Fibroblast of lung (primary cell): ENCODE data around the gene SLC25A23. TPM values are rescaled to one million over a fixed set of nuclear protein-coding genes. Genes with fewer than 3 reads are reported as not detected.
A peak's percentile ranks its signal among the peaks of the same experiment; 100 is the strongest.

Source experiments
- DNase-seq, 2 donors: peaks; one replicate each; pipeline versions ENCODE4 v3.0.0 to v3.0.0-alpha.2; 2010; ENCODE audit warnings: low read depth in 2 of 2
- H2AFZ ChIP-seq: 2 replicates; pipeline ENCODE4 v1.5.1; 2012; ENCODE audit warnings: low read length, control low read depth, inconsistent platforms
- H3K27ac ChIP-seq: 2 replicates; pipeline ENCODE4 v1.5.1; 2011; ENCODE audit warnings: low read length, control low read depth; ENCODE audit not compliant: insufficient read depth
- H3K27me3 ChIP-seq: 2 replicates; pipeline ENCODE4 v1.5.1; 2011; ENCODE audit warnings: mild to moderate bottlenecking, low read length; ENCODE audit not compliant: control insufficient read depth, insufficient read depth
- H3K36me3 ChIP-seq: 2 replicates; pipeline ENCODE4 v1.5.1; 2011; ENCODE audit warnings: low read length; ENCODE audit not compliant: control insufficient read depth, insufficient read depth
- H3K4me1 ChIP-seq: 2 replicates; pipeline ENCODE4 v1.5.1; 2011; ENCODE audit warnings: low read length; ENCODE audit not compliant: control insufficient read depth, insufficient read depth; ENCODE audit errors: extremely low read depth
- H3K4me2 ChIP-seq: 2 replicates; pipeline ENCODE4 v1.5.1; 2011; ENCODE audit warnings: low read length, control low read depth; ENCODE audit not compliant: insufficient read depth; ENCODE audit errors: extremely low read depth
- H3K4me3 ChIP-seq, 4 experiments: fragments of 200-600 bp in 1 of 4; sonication (generic) in 1 of 4; replicated peaks in 1 of 4; 2 replicates each; pipeline ENCODE4 v1.5.1; 2011 to 2016; ENCODE audit warnings: low read length in 4 of 4, low read depth in 3 of 4, mild to moderate bottlenecking in 3 of 4, control low read depth in 2 of 4, inconsistent platforms in 1 of 4, mixed read lengths in 1 of 4; ENCODE audit not compliant: insufficient read depth in 1 of 4; ENCODE audit errors: control extremely low read depth in 1 of 4
- H3K79me2 ChIP-seq: 2 replicates; pipeline ENCODE4 v1.5.1; 2012; ENCODE audit warnings: mild to moderate bottlenecking, low read length, inconsistent platforms; ENCODE audit not compliant: control insufficient read depth, insufficient read depth
- H3K9ac ChIP-seq: 2 replicates; pipeline ENCODE4 v1.5.1; 2011; ENCODE audit warnings: mild to moderate bottlenecking, low read length, control low read depth; ENCODE audit not compliant: insufficient read depth
- H3K9me3 ChIP-seq: 2 replicates; pipeline ENCODE4 v1.5.1; 2012; ENCODE audit warnings: low read depth, low read length; ENCODE audit not compliant: control insufficient read depth, insufficient read depth
- H4K20me1 ChIP-seq: 2 replicates; pipeline ENCODE4 v1.5.1; 2011; ENCODE audit warnings: low read length; ENCODE audit not compliant: control insufficient read depth, insufficient read depth; ENCODE audit errors: extremely low read depth
- CTCF ChIP-seq, 2 donors: IDR thresholded peaks in 1 of 2; conservative IDR thresholded peaks in 1 of 2; 1 replicate in 1 of 2; 2 replicates in 1 of 2; pipeline ENCODE4 v1.5.1; 2011 to 2012; ENCODE audit warnings: low read length in 2 of 2, control low read depth in 1 of 2, inconsistent platforms in 1 of 2, low read depth in 1 of 2, mild to moderate bottlenecking in 1 of 2
- EZH2 ChIP-seq: IDR thresholded peaks from 2 replicates; pipeline ENCODE4 v1.5.1; 2012; ENCODE audit warnings: low read length, control low read depth, mild to moderate bottlenecking; ENCODE audit errors: missing control alignments
- polyA plus RNA-seq, 2 donors: library from polyadenylated mRNA; depleted of rRNA in 1 of 2; stranded (reverse) in 1 of 2; unstranded in 1 of 2; fragments of >200 nt; gene quantifications; 2 replicates each; pipeline ENCODE4 v1.2.1, GENCODE V29; 2011 to 2012; ENCODE audit warnings: missing spikeins in 1 of 2
- total RNA-seq: library from RNA; depleted of rRNA; stranded (reverse); fragments of >200 nt; gene quantifications from 2 replicates; pipeline ENCODE4 v1.2.1, GENCODE V29; 2014

SLC25A23 gene
- total and polyA plus RNA-seq, 2 donors (not counting 1 experiment from before 2014, with no cell fraction given), result 7.9 to 33.9 TPM

GRCh38 chr19:6393074-6393982, 66.3 kb downstream of the SLC25A23 start, which contains the start of gene GTF2F1:
Gene GTF2F1 (minus strand): TSS chr19:6393164. CDS start chr19:6392995, 169 bp downstream.
- TF ChIP-seq EZH2 (no peak), CTCF (conservative IDR thresholded peaks at IDR 0.05 in 1 of 2, IDR thresholded peaks at IDR 0.05 in 1 of 2; ENCODE audit: low read depth in 1 of 2, low read length in 2 of 2) (peak in 1 of 2 donors; percentile 21)
- peak; percentile 93 to 97 for DNase-seq

GRCh38 chr19:6392221-6393073, 67.1 kb downstream of the SLC25A23 start:
- H3K79me2 ChIP-seq, result peaks cover 19% of the 10 kb centered on the region

More at GRCh38 chr19:6393074-6393982, 66.3 kb downstream of the SLC25A23 start, which contains the start of gene GTF2F1:
- H3K4me1 ChIP-seq, result peaks cover 5% of the 10 kb centered on the region
- H3K9me3 ChIP-seq, result no peaks in the 10 kb centered on the region
- peak within 1 kb of the TSS; percentile 66 to 94 (median 84) for H3K4me3 ChIP-seq
- peak within 1 kb of the TSS; percentile 90 for H2AFZ ChIP-seq
- H3K79me2 ChIP-seq, result peaks cover 19% of the 10 kb centered on the region
- H3K27ac ChIP-seq, result peak within 1 kb of the TSS; percentile 94
- peak within 1 kb of the TSS; percentile 91 for H3K9ac ChIP-seq
- no peaks in the 10 kb centered on the region for H4K20me1 ChIP-seq
- peaks cover 9% of the 10 kb centered on the region for H3K36me3 ChIP-seq
- H3K4me2 ChIP-seq, result peak within 1 kb of the TSS; percentile 99
- H3K27me3 ChIP-seq, result no peaks in the 10 kb centered on the region

More at GRCh38 chr19:6392221-6393073, 67.1 kb downstream of the SLC25A23 start:
- H3K4me1 ChIP-seq, result peaks cover 5% of the 10 kb centered on the region
- H3K27ac ChIP-seq, result peak overlapping the region; percentile 94
- no peaks in the 10 kb centered on the region for H3K9me3 ChIP-seq
- no peak for TF ChIP-seq CTCF (conservative IDR thresholded peaks at IDR 0.05 in 1 of 2, IDR thresholded peaks at IDR 0.05 in 1 of 2; ENCODE audit: low read depth in 1 of 2, low read length in 2 of 2)
- no peak for TF ChIP-seq EZH2
- H3K27me3 ChIP-seq, result no peaks in the 10 kb centered on the region
- H3K4me3 ChIP-seq, result peak overlapping the region; percentile 66 to 94 (median 84)
- no peak for DNase-seq
- H2AFZ ChIP-seq, result peak overlapping the region; percentile 75
- peak overlapping the region; percentile 91 for H3K9ac ChIP-seq
- H4K20me1 ChIP-seq, result no peaks in the 10 kb centered on the region
- peaks cover 12% of the 10 kb centered on the region for H3K36me3 ChIP-seq
- H3K4me2 ChIP-seq, result peak overlapping the region; percentile 99

Other genes starting within 250 kb of the SLC25A23 start
- 4.4 and 6.4 TPM in 2 replicates for gene MLLT1, start 179.8 kb downstream of the SLC25A23 start, total RNA-seq
- 13.7 and 14.4 TPM in 2 replicates for gene MLLT1, start 179.8 kb downstream of the SLC25A23 start, polyA plus RNA-seq
- gene ACER1, start 126.2 kb downstream of the SLC25A23 start, total RNA-seq, result not detected in 2 replicates
- gene ACER1, start 126.2 kb downstream of the SLC25A23 start, polyA plus RNA-seq, result not detected in 2 replicates
- 39.8 and 54.7 TPM in 2 replicates for gene CLPP, start 98.3 kb downstream of the SLC25A23 start, total RNA-seq
- 34.0 and 37.8 TPM in 2 replicates for gene CLPP, start 98.3 kb downstream of the SLC25A23 start, polyA plus RNA-seq
- 26.5 and 28.9 TPM in 2 replicates for gene ALKBH7, start 87.0 kb downstream of the SLC25A23 start, total RNA-seq
- gene ALKBH7, start 87.0 kb downstream of the SLC25A23 start, polyA plus RNA-seq, result 6.3 and 9.5 TPM in 2 replicates
- gene PSPN, start 83.9 kb downstream of the SLC25A23 start, total RNA-seq, result 0.99 and 1.8 TPM in 2 replicates
- 0.25 and 0.36 TPM in 2 replicates for gene PSPN, start 83.9 kb downstream of the SLC25A23 start, polyA plus RNA-seq
- 50.4 and 52.1 TPM in 2 replicates for gene GTF2F1, start 66.6 kb downstream of the SLC25A23 start, total RNA-seq
- 43.0 and 54.5 TPM in 2 replicates for gene GTF2F1, start 66.6 kb downstream of the SLC25A23 start, polyA plus RNA-seq
- 84.7 and 93.5 TPM in 2 replicates for gene KHSRP, start 35.0 kb downstream of the SLC25A23 start, total RNA-seq
- 66.0 and 101 TPM in 2 replicates for gene KHSRP, start 35.0 kb downstream of the SLC25A23 start, polyA plus RNA-seq
- gene SLC25A41, start 26.0 kb downstream of the SLC25A23 start, total RNA-seq, result under 0.01 and 0.26 TPM in 2 replicates
- 0.03 TPM in 1 of 2 replicates, not detected in the other for gene SLC25A41, start 26.0 kb downstream of the SLC25A23 start, polyA plus RNA-seq
- 0.17 TPM in 1 of 2 replicates, not detected in the other for gene CRB3, start 4.5 kb upstream of the SLC25A23 start, total RNA-seq
- not detected in 2 replicates for gene CRB3, start 4.5 kb upstream of the SLC25A23 start, polyA plus RNA-seq
- gene DENND1C, start 22.0 kb upstream of the SLC25A23 start, total RNA-seq, result not detected in 2 replicates
- not detected in 2 replicates for gene DENND1C, start 22.0 kb upstream of the SLC25A23 start, polyA plus RNA-seq
- gene TUBB4A, start 42.5 kb upstream of the SLC25A23 start, total RNA-seq, result not detected in 2 replicates
- not detected in 2 replicates for gene TUBB4A, start 42.5 kb upstream of the SLC25A23 start, polyA plus RNA-seq
- gene TNFSF9, start 71.2 kb upstream of the SLC25A23 start, total RNA-seq, result 0.26 and 0.66 TPM in 2 replicates
- gene TNFSF9, start 71.2 kb upstream of the SLC25A23 start, polyA plus RNA-seq, result 0.22 and 0.40 TPM in 2 replicates
- not detected in 2 replicates for gene CD70, start 131.4 kb upstream of the SLC25A23 start, total RNA-seq
- gene CD70, start 131.4 kb upstream of the SLC25A23 start, polyA plus RNA-seq, result not detected in 2 replicates
- under 0.01 TPM in 1 of 2 replicates, not detected in the other for gene TNFSF14, start 210.4 kb upstream of the SLC25A23 start, total RNA-seq
- gene TNFSF14, start 210.4 kb upstream of the SLC25A23 start, polyA plus RNA-seq, result not detected in 2 replicates